DMS153 treated with DMSO at 0.1 percent for 48 hours (cell line): ENCODE results near the gene LRP1.

Source experiments
- DNase-seq: peaks from one replicate; lab custom pipeline; 2025; ENCODE audit not compliant: unreplicated experiment; lab: John Stamatoyannopoulos, UW

The LRP1 gene

DNA sequence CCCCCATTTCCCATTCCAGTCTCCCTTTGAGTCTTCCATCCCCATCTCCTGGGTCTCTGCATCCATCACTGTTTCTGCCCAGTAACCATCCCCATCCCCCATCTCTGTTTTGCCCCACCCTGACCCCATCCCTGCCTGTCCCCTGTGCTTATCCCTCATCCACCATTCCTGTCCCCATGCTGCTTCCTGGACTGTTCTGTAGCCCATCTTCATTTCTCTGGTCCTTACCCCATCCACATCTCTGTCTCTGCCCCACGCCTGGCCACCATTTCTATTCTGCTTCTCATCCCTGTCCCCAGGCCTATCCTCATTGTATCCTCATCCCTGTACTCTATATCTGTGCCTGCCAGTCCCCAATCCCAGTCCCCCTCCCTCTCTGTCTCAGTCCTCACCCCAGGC lies 92.5 kb downstream of the LRP1 start:
- no peak for DNase-seq

GRCh38 chr12:57221169-57221917 lies 93.1 kb downstream of the LRP1 start:
- no peak for DNase-seq

GRCh38 chr12:57222286-57223190 lies 94.3 kb downstream of the LRP1 start:
- DNase-seq, result no peak

- DNase-seq, result no peak
These were observed 95.2 kb downstream of the LRP1 start for GRCh38 chr12:57223191-57224165.

GRCh38 chr12:57224278-57224972 lies 96.1 kb downstream of the LRP1 start:
- DNase-seq, result no peak

DNA sequence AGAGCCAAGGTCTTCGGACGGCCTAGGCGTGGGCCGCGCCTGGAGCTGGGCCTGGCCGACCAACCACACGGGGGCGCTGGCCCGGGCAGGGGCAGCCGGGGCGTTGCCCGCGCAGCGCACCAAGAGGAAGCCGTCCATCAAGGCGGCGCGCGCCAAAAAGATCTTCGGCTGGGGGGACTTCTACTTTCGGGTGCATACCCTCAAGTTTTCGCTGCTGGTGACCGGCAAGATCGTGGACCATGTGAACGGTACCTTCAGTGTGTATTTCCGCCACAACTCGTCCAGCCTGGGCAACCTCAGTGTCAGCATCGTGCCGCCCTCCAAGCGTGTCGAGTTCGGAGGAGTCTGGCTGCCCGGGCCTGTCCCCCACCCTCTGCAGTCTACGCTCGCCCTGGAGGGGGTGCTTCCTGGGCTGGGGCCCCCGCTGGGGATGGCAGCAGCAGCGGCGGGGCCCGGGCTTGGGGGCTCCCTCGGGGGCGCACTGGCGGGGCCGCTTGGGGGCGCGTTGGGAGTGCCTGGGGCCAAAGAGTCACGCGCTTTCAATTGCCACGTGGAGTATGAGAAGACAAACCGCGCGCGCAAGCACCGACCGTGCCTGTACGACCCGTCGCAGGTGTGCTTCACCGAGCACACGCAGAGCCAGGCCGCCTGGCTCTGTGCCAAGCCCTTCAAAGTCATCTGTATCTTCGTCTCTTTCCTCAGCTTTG lies 96.8 kb downstream of the LRP1 start:
- no peak for DNase-seq

DNA sequence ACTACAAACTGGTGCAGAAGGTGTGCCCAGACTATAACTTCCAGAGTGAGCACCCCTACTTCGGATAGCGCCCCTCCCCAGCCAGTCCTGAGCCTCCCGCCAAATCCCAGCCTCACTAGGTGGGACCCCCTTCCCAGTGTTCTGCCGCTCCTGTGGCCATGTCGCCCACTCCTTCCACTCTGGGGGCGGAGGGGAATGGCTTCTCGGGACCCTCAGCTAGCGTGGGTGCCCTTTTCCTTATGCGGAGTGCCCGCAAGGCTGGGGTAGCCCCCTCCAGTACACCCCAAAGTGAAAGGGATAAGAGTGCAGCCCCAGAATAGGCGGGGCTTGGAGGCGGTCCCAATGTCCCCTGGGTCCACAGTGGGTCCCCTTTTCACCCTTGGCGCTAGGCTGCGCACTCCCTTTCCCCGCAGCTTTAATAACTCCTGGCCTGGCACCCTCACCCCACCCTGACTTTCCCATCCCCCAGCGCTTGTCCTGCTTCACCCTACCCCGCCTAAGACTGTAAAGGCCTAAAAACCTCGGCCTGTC lies 97.5 kb downstream of the LRP1 start:
- no peak for DNase-seq

GRCh38 chr12:57226588-57227314 lies 98.5 kb downstream of the LRP1 start:
- no peak for DNase-seq

DNA sequence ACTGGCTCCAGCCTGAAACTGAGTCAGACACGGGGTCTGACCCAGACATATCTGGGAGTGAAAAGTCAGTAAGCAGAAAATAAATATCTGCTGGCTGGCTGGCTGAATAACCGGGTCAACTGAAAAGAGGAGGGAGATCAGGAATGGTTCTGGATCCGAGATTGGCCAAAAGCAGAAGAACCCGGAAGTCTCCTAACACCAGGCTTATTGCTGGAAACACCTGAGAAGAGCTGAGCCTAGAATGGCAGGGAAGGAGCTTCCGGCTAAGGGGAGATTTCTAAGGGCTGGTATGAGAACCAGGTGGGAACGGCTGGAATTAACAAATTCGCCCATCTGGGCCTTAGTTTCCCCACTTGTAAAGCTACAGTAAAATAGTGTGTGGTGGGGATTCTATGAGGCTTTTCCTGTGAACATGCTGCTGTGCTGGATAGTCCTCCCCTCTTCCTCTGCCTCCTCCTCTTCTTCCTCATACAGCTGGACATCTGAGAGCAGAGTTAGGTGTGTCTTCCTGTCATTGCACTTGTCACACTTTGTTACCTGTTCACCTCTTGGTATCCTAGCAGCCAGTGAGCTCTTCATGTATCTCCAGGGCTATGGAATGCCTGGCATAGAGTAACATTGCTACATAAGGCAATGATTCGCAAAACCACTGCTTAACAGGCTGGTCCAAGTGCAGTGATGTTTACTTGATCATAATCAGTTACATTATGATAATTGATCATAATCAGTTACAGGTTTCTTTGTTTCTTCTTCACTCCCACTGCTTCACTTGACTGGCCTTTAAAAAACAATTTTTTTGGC lies 99.2 kb downstream of the LRP1 start:
- DNase-seq, result no peak

DNA sequence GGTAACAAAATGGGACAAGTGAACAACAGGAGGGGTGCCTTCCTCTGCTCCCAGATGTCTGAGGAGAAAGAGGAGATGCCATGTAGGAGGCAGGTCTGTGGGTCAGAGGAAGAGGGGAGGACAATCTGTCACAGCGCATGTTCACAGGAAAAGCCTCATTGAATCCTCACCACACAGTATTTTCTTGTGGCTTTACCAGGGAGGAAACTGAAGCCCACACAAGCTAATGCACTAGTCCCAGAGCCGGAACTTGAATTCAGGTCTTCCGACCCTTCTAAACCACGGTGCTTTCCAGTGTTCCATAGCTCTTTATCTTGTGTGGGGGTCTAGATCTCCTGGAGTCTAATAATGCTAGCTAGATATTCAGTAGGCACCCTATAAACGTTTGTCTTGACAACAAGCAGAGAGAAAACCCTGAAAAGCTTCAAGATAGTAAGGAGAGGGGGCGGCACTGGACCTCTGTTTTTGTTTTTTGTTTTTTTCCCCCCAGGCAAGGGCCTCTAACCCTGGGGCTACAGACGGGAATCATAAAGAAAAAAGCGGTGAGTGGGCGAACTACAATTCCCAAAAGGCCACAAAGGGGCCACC lies 100.9 kb downstream of the LRP1 start:
- DNase-seq, result no peak

GRCh38 chr12:57229634-57230380 lies 101.5 kb downstream of the LRP1 start, which contains the start of gene SHMT2:
TSS of gene SHMT2 (plus strand) at chr12:57229711. CDS start at chr12:57229779, 68 bp downstream.
- DNase-seq, result peak; percentile 97

- DNase-seq, result no peak
These were observed 102.3 kb downstream of the LRP1 start for GRCh38 chr12:57230381-57231155.

GRCh38 chr12:57231276-57232021 lies 103.2 kb downstream of the LRP1 start:
- no peak for DNase-seq

DNA sequence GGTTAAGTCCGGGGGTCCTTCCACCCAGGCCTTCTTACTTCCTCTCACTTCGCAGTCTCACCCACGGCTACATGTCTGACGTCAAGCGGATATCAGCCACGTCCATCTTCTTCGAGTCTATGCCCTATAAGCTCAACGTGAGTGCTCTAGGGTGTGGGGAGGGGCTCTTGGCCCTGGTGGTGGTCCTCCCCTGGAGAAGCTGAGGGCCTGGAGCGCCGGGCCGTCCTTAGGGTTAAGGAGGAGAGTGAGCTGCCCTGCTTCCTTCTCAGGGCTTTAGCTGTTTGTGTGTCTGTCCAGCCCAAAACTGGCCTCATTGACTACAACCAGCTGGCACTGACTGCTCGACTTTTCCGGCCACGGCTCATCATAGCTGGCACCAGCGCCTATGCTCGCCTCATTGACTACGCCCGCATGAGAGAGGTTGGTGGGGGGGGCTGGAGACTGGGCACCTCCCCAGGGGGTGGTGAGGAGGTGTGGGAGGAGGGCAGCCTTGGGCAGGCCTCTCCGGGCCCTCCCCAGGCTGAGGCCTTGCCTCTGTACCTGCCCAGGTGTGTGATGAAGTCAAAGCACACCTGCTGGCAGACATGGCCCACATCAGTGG lies 104.0 kb downstream of the LRP1 start:
- no peak for DNase-seq
